GM21619 (cell line): ENCODE results near the gene GEMIN7.
A peak's percentile ranks its signal among the peaks of the same experiment; 100 is the strongest.

ENCODE experiments used
- ATAC-seq: cut with Tn5 transposase; IDR thresholded peaks from one replicate; pipeline ENCODE4 v1.9.1; 2021; ENCODE audit not compliant: unreplicated experiment

Gene GEMIN7

GRCh38 chr19:45125360-45125759 lies 46.3 kb downstream of the GEMIN7 start:
- ATAC-seq = no peak

- no peak for ATAC-seq
These were observed 47.0 kb downstream of the GEMIN7 start for GRCh38 chr19:45125975-45126493.

DNA sequence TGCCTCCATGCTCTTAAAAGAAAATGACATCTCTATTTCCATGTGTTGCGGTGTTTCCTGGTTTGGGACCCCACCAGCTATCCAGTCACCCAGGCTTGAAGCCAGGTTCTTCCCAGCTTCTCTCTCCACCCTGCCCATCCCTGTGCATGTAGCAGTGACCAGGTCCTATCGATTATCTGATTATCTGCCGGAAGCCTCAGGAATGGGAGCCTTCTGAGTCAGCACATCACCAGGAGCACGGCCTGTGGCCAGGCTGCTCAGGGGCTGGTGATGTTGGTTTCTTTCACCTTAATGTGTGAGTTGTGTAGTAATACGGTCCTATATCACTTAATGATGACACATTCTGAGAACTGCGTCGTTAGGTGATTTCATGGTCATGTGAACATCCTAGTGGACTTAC lies 47.6 kb downstream of the GEMIN7 start:
- ATAC-seq = no peak

DNA sequence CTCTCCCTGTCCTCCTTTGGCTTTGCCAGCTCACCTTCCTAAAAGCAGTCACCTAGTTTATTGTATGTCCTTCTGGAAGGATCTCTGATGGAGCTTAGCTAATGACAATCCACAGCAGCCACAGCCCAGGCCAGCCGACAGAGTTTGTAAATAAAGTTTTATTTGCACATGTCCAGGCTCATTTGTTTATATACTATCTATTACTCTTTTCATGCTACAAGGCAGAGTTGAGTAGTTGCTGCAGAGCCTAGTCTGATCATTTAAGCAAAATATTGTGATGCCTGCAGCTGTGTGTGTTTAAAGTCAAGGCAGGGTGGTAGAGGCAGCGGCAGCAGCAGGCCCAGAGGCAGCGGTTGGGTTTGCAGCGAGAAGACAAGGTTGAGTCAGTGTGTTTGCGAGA lies 49.1 kb downstream of the GEMIN7 start:
- ATAC-seq = no peak

- ATAC-seq = no peak
These were observed 49.7 kb downstream of the GEMIN7 start for GRCh38 chr19:45128806-45129205.

DNA sequence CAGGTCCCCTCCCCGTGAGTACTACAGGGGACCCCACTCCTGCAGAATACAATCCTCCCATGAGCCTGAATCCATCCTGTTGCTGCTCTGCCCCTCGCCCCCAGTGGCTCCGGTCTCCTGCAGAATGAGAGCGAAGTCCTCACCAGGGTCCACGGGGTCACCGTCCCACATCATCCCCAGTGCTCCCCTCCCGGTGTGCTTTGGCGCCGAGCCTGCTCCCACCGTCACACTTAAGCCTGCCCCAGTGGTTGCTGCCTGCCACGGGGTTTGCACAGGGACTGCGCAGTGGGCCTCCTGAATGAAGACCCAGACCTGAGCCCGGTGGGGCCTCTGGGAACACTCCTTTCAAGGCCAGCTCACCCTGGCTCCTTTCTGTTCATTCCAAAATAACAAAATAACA lies 51.2 kb downstream of the GEMIN7 start:
- no peak for ATAC-seq

DNA sequence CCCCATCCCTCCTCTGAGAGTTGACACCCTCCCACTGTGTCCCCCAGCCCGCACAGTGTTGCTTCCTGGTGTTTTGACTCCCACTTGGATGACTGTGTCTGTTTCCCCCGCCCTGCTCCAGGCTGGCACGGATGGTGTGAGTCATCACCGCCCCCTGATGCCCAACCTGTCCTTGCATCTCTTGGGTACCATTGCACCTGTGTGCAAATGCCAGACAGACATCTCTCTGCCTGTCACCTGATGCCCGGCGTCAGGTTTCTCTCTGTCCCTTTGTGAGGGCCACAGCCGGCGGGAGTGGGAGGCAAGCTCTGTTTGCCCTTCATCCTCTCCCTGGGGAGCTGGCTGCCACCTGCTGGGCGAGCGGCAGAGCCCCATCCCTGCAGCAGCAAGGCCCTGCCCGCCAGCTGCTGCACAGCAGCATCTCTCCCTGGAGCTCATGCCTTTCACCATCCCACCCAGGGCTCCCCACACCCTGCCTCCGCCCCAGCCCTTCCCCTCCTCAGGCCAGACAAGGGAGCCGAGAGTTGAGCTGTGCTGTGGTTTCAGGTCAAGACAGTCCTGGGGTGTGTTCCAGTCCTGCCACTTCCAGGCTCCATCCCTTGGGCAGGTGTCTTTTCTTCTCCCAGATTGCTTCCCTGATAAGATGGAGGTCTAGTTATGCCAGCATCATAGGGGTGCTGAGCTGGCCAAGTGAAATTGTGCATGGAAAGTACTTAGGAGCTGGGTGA lies 52.0 kb downstream of the GEMIN7 start:
- ATAC-seq = no peak

- ATAC-seq = no peak
These were observed 54.6 kb downstream of the GEMIN7 start for GRCh38 chr19:45133661-45134060.

GRCh38 chr19:45135176-45135885 lies 56.3 kb downstream of the GEMIN7 start:
- no peak for ATAC-seq

- ATAC-seq = peak; percentile 5
These were observed 57.6 kb downstream of the GEMIN7 start for GRCh38 chr19:45136507-45137178.

DNA sequence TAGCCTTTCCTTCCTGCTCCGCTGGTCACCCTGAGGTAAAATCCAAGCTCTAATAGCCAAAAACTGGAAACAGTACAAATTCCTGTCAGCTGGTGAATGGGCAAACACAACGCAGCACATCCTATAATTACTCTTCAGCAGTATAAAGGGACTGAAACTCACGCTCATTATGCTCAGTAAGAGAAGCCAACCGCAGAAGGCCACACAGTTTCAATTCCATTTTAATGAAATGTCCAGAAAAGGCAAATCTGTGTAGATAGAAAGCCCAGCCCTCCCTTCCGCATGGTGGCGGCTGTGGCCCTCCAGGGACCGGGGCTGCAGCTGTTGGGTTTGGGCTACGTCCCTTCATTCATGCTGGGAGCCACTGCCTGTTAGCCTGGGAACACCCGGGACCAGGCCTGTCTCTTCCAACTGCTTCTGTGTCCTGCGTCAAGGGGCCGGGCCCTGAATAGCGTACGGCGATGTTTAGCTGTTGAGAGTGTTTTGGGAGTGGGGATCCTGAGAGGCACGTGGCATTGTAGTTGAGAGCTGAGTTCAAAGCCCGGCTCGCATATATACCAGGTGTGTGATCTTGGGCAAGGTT lies 58.2 kb downstream of the GEMIN7 start:
- ATAC-seq = peak; percentile 88

DNA sequence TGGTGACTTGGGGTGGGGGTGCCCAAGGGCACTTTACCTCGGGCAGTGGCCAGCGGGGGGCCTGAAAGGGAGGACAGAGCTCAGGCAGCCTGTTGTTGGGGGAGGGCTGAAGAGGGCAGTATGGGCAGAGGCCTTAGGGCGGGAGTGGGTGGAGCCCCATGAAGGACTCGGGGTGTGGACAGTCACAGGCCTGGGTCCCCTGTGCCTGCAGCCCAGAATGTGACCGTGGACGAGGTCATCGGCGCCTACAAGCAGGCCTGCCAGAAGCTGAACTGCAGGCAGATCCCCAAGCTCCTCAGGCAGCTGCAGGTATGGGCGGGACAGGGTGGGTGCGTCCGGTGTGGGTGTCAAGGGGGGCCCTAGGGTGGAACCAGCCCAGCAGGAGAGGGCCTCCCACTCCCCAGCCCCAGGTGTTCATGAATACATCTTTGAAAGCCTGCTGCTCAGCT lies 59.3 kb downstream of the GEMIN7 start:
- ATAC-seq = no peak

GRCh38 chr19:45139286-45140143 lies 60.5 kb downstream of the GEMIN7 start:
- ATAC-seq = no peak

DNA sequence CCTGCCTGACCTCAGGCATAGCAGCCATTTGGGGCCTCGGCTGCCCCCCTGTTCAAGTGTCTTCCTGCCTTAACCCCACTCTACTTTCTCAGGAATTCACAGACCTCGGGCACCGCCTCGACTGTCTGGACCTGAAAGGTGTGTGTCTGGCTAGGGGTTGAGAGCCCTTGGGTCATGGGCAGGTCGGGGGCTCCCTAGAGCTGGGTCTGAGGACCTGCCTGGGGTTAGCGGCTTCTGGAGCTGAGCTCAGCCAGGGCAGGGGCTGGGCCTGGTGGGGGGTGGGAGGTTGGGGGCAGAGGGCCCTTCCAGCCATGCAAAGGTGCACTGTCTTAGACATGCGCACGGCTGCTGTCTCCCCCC lies 61.1 kb downstream of the GEMIN7 start:
- ATAC-seq = no peak

- ATAC-seq = no peak
These were observed 61.5 kb downstream of the GEMIN7 start for GRCh38 chr19:45140533-45140932.
